SU-DHL-6 (cell line): ENCODE data around the gene C20orf96.

Experiments
- CTCF ChIP-seq: fragments of 200-600 bp; sonication (generic); IDR thresholded peaks from one replicate; pipeline ENCODE4 v1.5.1; 2017; ENCODE audit warnings: antibody characterized with exemption, mild to moderate bottlenecking, low read length, moderate library complexity; ENCODE audit not compliant: insufficient read depth, poor library complexity, severe bottlenecking
- EZH2phosphoT487 ChIP-seq: fragments of 200-600 bp; sonication (generic), shearing (Covaris generic); conservative IDR thresholded peaks from 2 replicates; pipeline ENCODE4 v1.6.1; 2018; ENCODE audit warnings: mild to moderate bottlenecking, antibody characterized with exemption, low read length, moderate library complexity, mixed read lengths

GRCh38 chr20:263701-264100 lies 26.8 kb downstream of the C20orf96 start:
- TF ChIP-seq CTCF = no peak
- no peak for TF ChIP-seq EZH2phosphoT487
